H9 (cell line): Measurements from ENCODE around the gene ANAPC15. TPM values are rescaled to one million over a fixed set of nuclear protein-coding genes. Genes with fewer than 3 reads are reported as not detected.

Source experiments
- DNase-seq: peaks from one replicate; pipeline ENCODE4 v3.0.0-alpha.2; 2017
- H2AFZ ChIP-seq: one replicate; pipeline ENCODE4 v1.6.1; 2013; ENCODE audit warnings: mild to moderate bottlenecking, low read length, control low read depth, moderate library complexity
- H2AK5ac ChIP-seq: 2 replicates; pipeline ENCODE4 v1.6.1; 2013; ENCODE audit warnings: low read length, control low read depth, mixed read lengths; ENCODE audit not compliant: insufficient read length
- H2BK120ac ChIP-seq: one replicate; pipeline ENCODE4 v1.6.1; 2013; ENCODE audit warnings: low read depth, mild to moderate bottlenecking, low read length, control low read depth, inconsistent platforms; ENCODE audit not compliant: poor library complexity, severe bottlenecking
- H2BK12ac ChIP-seq: 2 replicates; pipeline ENCODE4 v1.6.1; 2013; ENCODE audit warnings: low read length, control low read depth, mixed read lengths, low read depth; ENCODE audit not compliant: insufficient read length
- H2BK15ac ChIP-seq: 2 replicates; pipeline ENCODE4 v1.6.1; 2013; ENCODE audit warnings: low read depth, low read length, control low read depth
- H2BK20ac ChIP-seq: one replicate; pipeline ENCODE4 v1.6.1; 2013; ENCODE audit warnings: low read depth, mild to moderate bottlenecking, low read length, control low read depth, inconsistent platforms; ENCODE audit not compliant: poor library complexity, severe bottlenecking
- H2BK5ac ChIP-seq: 2 replicates; pipeline ENCODE4 v1.6.1; 2013; ENCODE audit warnings: low read length, control low read depth, mixed read lengths; ENCODE audit not compliant: insufficient read length
- H3K14ac ChIP-seq: 2 replicates; pipeline ENCODE4 v1.6.1; 2013; ENCODE audit warnings: low read length, control low read depth; ENCODE audit not compliant: insufficient read depth
- H3K18ac ChIP-seq: 2 replicates; pipeline ENCODE4 v1.6.1; 2013; ENCODE audit warnings: low read depth, mild to moderate bottlenecking, mixed read lengths, low read length, control low read depth; ENCODE audit not compliant: insufficient read length
- H3K23ac ChIP-seq: 2 replicates; pipeline ENCODE4 v1.6.1; 2013; ENCODE audit warnings: low read length, control low read depth, mixed read lengths, low read depth; ENCODE audit not compliant: insufficient read length
- H3K23me2 ChIP-seq: 2 replicates; pipeline ENCODE4 v1.6.1; 2013; ENCODE audit warnings: low read depth, mild to moderate bottlenecking, mixed read lengths, low read length, control low read depth; ENCODE audit not compliant: insufficient read length, poor library complexity, severe bottlenecking
- H3K27ac ChIP-seq: 2 replicates; pipeline ENCODE4 v1.5.1; 2013; ENCODE audit warnings: low read length, control low read depth, mixed read lengths, low read depth; ENCODE audit not compliant: insufficient read length
- H3K27me3 ChIP-seq: 2 replicates; pipeline ENCODE4 v1.6.1; 2013; ENCODE audit warnings: low read length, control low read depth, inconsistent platforms; ENCODE audit not compliant: insufficient read depth
- H3K4ac ChIP-seq: 2 replicates; pipeline ENCODE4 v1.6.1; 2013; ENCODE audit warnings: low read depth, mild to moderate bottlenecking, control low read depth, inconsistent platforms, low read length, moderate library complexity
- H3K4me1 ChIP-seq: 2 replicates; pipeline ENCODE4 v1.6.1; 2013; ENCODE audit warnings: low read length, control low read depth, inconsistent platforms; ENCODE audit not compliant: insufficient read depth
- H3K4me2 ChIP-seq: 2 replicates; pipeline ENCODE4 v1.6.1; 2013; ENCODE audit warnings: low read length, control low read depth, mixed read lengths; ENCODE audit not compliant: insufficient read length, insufficient read depth
- H3K56ac ChIP-seq: 2 replicates; pipeline ENCODE4 v1.6.1; 2013; ENCODE audit warnings: low read depth, mild to moderate bottlenecking, mixed read lengths, low read length, control low read depth; ENCODE audit not compliant: insufficient read length
- H3K79me1 ChIP-seq: 2 replicates; pipeline ENCODE4 v1.6.1; 2013; ENCODE audit warnings: low read depth, mild to moderate bottlenecking, moderate library complexity, low read length, control low read depth, inconsistent platforms; ENCODE audit not compliant: insufficient read depth, poor library complexity, severe bottlenecking
- H3K79me2 ChIP-seq: 2 replicates; pipeline ENCODE4 v1.6.1; 2013; ENCODE audit warnings: low read length, control low read depth, inconsistent platforms; ENCODE audit not compliant: insufficient read depth
- H3K9ac ChIP-seq: 2 replicates; pipeline ENCODE4 v1.6.1; 2013; ENCODE audit warnings: low read length, control low read depth, mixed read lengths; ENCODE audit not compliant: insufficient read length; ENCODE audit errors: extremely low read depth
- H3K9me3 ChIP-seq: one replicate; pipeline ENCODE4 v1.6.1; 2013; ENCODE audit warnings: low read depth, low read length, inconsistent platforms; ENCODE audit not compliant: control insufficient read depth
- H3T11ph ChIP-seq: one replicate; pipeline ENCODE4 v1.6.1; 2013; ENCODE audit warnings: mild to moderate bottlenecking, low read length, control low read depth, inconsistent platforms
- H4K20me1 ChIP-seq: one replicate; pipeline ENCODE4 v1.6.1; 2013; ENCODE audit not compliant: control insufficient read depth, insufficient read length, insufficient read depth
- H4K5ac ChIP-seq: 2 replicates; pipeline ENCODE4 v1.6.1; 2013; ENCODE audit warnings: low read depth, mild to moderate bottlenecking, mixed read lengths, low read length, control low read depth; ENCODE audit not compliant: insufficient read length
- H4K8ac ChIP-seq: replicated peaks from 2 replicates; pipeline ENCODE4 v1.6.1; 2013; ENCODE audit warnings: low read length, control low read depth, mixed read lengths, low read depth; ENCODE audit not compliant: insufficient read length
- H4K91ac ChIP-seq: 2 replicates; pipeline ENCODE4 v1.6.1; 2013; ENCODE audit warnings: low read depth, mild to moderate bottlenecking, moderate library complexity, mixed read lengths, low read length, control low read depth; ENCODE audit not compliant: insufficient read length
- H3K27ac Mint-ChIP-seq, 3 experiments: 2 replicates in 2 of 3; 3 replicates in 1 of 3; pipeline ENCODE4 v1.8.0; 2020 to 2021; ENCODE audit warnings: mixed read lengths in 3 of 3, mild to moderate bottlenecking in 1 of 3, moderate library complexity in 1 of 3
- H3K27me3 Mint-ChIP-seq: 2 replicates; pipeline ENCODE4 v1.8.0; 2021; ENCODE audit warnings: low read depth, mild to moderate bottlenecking, moderate library complexity, mixed read lengths
- H3K36me3 Mint-ChIP-seq, 3 experiments: 2 replicates in 2 of 3; 3 replicates in 1 of 3; pipeline ENCODE4 v1.8.0; 2020 to 2021; ENCODE audit warnings: low read depth in 3 of 3, mixed read lengths in 3 of 3; ENCODE audit not compliant: insufficient read depth in 1 of 3
- H3K4me1 Mint-ChIP-seq, 2 experiments: 2 replicates each; pipeline ENCODE4 v1.8.0; 2020; ENCODE audit warnings: mixed read lengths in 2 of 2
- H3K4me3 Mint-ChIP-seq, 2 experiments: 2 replicates in 1 of 2; 3 replicates in 1 of 2; pipeline ENCODE4 v1.8.0; 2020 to 2021; ENCODE audit warnings: mild to moderate bottlenecking in 2 of 2, mixed read lengths in 2 of 2, moderate library complexity in 1 of 2
- H3K9me3 Mint-ChIP-seq, 2 experiments: 2 replicates in 1 of 2; 3 replicates in 1 of 2; pipeline ENCODE4 v1.8.0; 2020; ENCODE audit warnings: mild to moderate bottlenecking in 2 of 2, mixed read lengths in 2 of 2, moderate library complexity in 1 of 2
- CTCF ChIP-seq: fragments of 200-600 bp; sonication (generic); conservative IDR thresholded peaks from 3 replicates; pipeline ENCODE4 v1.8.0; 2021; ENCODE audit warnings: antibody characterized with exemption, mild to moderate bottlenecking
- WGBS: extraction: QIAGEN DNeasy Blood & Tissue Kit; methylation state at CpG from one replicate; pipeline ENCODE4 v1.1.7; 2013; ENCODE audit warnings: missing lambda C conversion rate, low lambda C conversion rate, mixed read lengths; ENCODE audit not compliant: insufficient read length; ENCODE audit errors: extremely low coverage; 5-methylcytosine and 5-hydroxymethylcytosine counted together
- total RNA-seq: library from RNA; stranded (reverse); gene quantifications from 2 replicates; pipeline ENCODE4 v1.2.1, GENCODE V29; 2021

The ANAPC15 gene
- total RNA-seq, 1 experiment from 2014 or later, result 72.6 TPM

- Histone ChIP-seq H2AK5ac (no peak overlapping the region), H3K79me1 (no peaks in the 10 kb centered on the region), H3K27me3 (no peaks in the 10 kb centered on the region; the same call in 1 of the 2 replicates), H3K14ac (no peak overlapping the region), H3K23ac (no peak overlapping the region), H3K27ac (no peak overlapping the region), H3K18ac (no peak overlapping the region), H4K8ac (no peak overlapping the region), H2BK5ac (no peak overlapping the region), H3K23me2 (peaks cover 10% of the 10 kb centered on the region), H4K20me1 (no peaks in the 10 kb centered on the region), H2BK15ac (no peak overlapping the region), H4K91ac (no peak overlapping the region), H4K5ac (no peak overlapping the region), H3K56ac (no peak overlapping the region), H3K4me2 (no peak overlapping the region), H3K4me1 (no peaks in the 10 kb centered on the region), H2AFZ (no peak overlapping the region), H3K9me3 (no peaks in the 10 kb centered on the region), H2BK20ac (no peak overlapping the region), H3T11ph (no peak overlapping the region), H3K9ac (no peak overlapping the region), H2BK120ac (no peak overlapping the region), H2BK12ac (no peak overlapping the region), H3K79me2 (no peaks in the 10 kb centered on the region), H3K4ac (no peak overlapping the region)
- Mint-ChIP-seq H3K27me3 (peaks cover 35% of the 10 kb centered on the region), H3K36me3 (peaks cover 1 to 11% (median 9%) of the 10 kb centered on the region in 3 experiments; a peak in 5 of 7 replicates), H3K27ac (no peak overlapping the region), H3K9me3 (no peaks in the 10 kb centered on the region), H3K4me3 (no peak overlapping the region), H3K4me1 (peaks cover 13% of the 10 kb centered on the region in 2 experiments)
- no CpG with 5 or more reads among the region's 1 CpG for WGBS
- no peak for TF ChIP-seq CTCF
- DNase-seq, result no peak
Observed at GRCh38 chr11:72114570-72114969, 2.1 kb upstream of the ANAPC15 start.
